Activated CD8-positive, alpha-beta T cell treated with anti-CD3 and anti-CD28 coated beads for 36 hours (primary cell): ENCODE measurements around the gene IFI30. TPM values are rescaled to one million over a fixed set of nuclear protein-coding genes. Genes with fewer than 3 reads are reported as not detected.

Source experiments
- ATAC-seq: fragments of 200-7000 bp; cut with Tn5 transposase; one replicate; pipeline ENCODE4 v1.10.0; 2021; ENCODE audit warnings: mild to moderate bottlenecking, moderate library complexity
- CTCF ChIA-PET: fragments of 350-600 bp; sonication (Branson Sonifier 250); formaldehyde crosslinking; loops from one replicate; lab custom pipeline; 2021; ENCODE audit warnings: antibody characterized with exemption; lab: Charles Lee
- POLR2A ChIA-PET: fragments of 350-600 bp; sonication (Branson Sonifier 250); formaldehyde crosslinking; loops from one replicate; lab custom pipeline; 2021; ENCODE audit warnings: antibody characterized with exemption; lab: Charles Lee
- DNase-seq: peaks from one replicate; pipeline ENCODE4 v3.0.0-alpha.2; 2020
- H3K27ac Mint-ChIP-seq: one replicate; pipeline ENCODE4 v1.8.0; 2021; ENCODE audit warnings: mild to moderate bottlenecking, mixed read lengths
- H3K27me3 Mint-ChIP-seq: one replicate; pipeline ENCODE4 v1.8.0; 2021; ENCODE audit warnings: mixed read lengths
- H3K36me3 Mint-ChIP-seq: one replicate; pipeline ENCODE4 v1.8.0; 2021; ENCODE audit warnings: low read depth, mixed read lengths
- H3K4me1 Mint-ChIP-seq: one replicate; pipeline ENCODE4 v1.8.0; 2021; ENCODE audit warnings: low read depth, mixed read lengths
- H3K4me3 Mint-ChIP-seq: one replicate; pipeline ENCODE4 v1.8.0; 2021; ENCODE audit warnings: mild to moderate bottlenecking, moderate library complexity, mixed read lengths
- H3K9me3 Mint-ChIP-seq: one replicate; pipeline ENCODE4 v1.8.0; 2021; ENCODE audit warnings: mixed read lengths
- intact Hi-C: fragments of 100-400 bp; cut with micrococcal nuclease; formaldehyde crosslinking; loops from one replicate; pipeline ENCODE4 v1.10.0; 2022
- total RNA-seq, 2 experiments: library from RNA; stranded (reverse); gene quantifications; one replicate each; pipeline ENCODE4 v1.2.3, GENCODE V29; 2021
- TF ChIP-seq, protein P1 (sequence below): fragments of 200-600 bp; IDR thresholded peaks from one replicate; pipeline ENCODE4 v1.8.0; 2022; ENCODE audit warnings: antibody characterized with exemption, mild to moderate bottlenecking

The IFI30 gene
- total RNA-seq, 2 experiments from 2014 or later: 21.9 to 22.9 TPM

DNA sequence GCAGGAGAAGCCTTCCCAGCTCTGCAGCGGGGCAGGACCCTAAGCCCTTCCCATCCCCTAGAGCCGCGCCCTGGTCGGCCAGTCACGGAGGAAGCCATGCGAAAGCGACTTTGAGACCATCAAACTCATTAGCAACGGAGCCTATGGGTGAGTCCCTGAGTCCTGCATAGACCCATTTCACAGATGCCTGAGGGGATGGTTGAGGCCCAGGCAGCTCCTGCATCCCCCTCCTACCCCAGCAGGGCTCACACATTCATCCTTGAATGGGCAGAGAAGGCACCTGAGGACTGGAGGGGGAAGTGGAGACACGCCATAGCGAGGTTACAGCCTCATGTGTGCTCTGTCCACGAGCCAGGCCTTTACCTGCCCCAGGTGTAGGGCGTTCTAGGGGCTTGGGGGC, 44.8 kb upstream of the IFI30 start:
- ChIA-PET POLR2A (interaction anchor here (1.1 to 1.9 kb wide), 4 partner anchors 9 to 38 kb away, joined by 3 to 8 read pairs (median 4); no protein-coding TSS in a partner anchor), CTCF (interaction anchor here (1.1 to 1.3 kb wide), 2 partner anchors 32 to 49 kb away, joined by 3 read pairs; no protein-coding TSS in a partner anchor)
- DNase-seq (no peak), ATAC-seq (no peak)
- H3K4me1 Mint-ChIP-seq: no peaks in the 10 kb centered on the region
- H3K27ac Mint-ChIP-seq: no peak overlapping the region
- H3K4me3 Mint-ChIP-seq: no peak overlapping the region
- H3K36me3 Mint-ChIP-seq: peaks cover 26% of the 10 kb centered on the region
- intact Hi-C loops: no loop called here
- TF ChIP-seq, protein P1, sequence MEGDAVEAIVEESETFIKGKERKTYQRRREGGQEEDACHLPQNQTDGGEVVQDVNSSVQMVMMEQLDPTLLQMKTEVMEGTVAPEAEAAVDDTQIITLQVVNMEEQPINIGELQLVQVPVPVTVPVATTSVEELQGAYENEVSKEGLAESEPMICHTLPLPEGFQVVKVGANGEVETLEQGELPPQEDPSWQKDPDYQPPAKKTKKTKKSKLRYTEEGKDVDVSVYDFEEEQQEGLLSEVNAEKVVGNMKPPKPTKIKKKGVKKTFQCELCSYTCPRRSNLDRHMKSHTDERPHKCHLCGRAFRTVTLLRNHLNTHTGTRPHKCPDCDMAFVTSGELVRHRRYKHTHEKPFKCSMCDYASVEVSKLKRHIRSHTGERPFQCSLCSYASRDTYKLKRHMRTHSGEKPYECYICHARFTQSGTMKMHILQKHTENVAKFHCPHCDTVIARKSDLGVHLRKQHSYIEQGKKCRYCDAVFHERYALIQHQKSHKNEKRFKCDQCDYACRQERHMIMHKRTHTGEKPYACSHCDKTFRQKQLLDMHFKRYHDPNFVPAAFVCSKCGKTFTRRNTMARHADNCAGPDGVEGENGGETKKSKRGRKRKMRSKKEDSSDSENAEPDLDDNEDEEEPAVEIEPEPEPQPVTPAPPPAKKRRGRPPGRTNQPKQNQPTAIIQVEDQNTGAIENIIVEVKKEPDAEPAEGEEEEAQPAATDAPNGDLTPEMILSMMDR: no peak
- H3K27me3 Mint-ChIP-seq: no peaks in the 10 kb centered on the region
- no peaks in the 10 kb centered on the region for H3K9me3 Mint-ChIP-seq

DNA sequence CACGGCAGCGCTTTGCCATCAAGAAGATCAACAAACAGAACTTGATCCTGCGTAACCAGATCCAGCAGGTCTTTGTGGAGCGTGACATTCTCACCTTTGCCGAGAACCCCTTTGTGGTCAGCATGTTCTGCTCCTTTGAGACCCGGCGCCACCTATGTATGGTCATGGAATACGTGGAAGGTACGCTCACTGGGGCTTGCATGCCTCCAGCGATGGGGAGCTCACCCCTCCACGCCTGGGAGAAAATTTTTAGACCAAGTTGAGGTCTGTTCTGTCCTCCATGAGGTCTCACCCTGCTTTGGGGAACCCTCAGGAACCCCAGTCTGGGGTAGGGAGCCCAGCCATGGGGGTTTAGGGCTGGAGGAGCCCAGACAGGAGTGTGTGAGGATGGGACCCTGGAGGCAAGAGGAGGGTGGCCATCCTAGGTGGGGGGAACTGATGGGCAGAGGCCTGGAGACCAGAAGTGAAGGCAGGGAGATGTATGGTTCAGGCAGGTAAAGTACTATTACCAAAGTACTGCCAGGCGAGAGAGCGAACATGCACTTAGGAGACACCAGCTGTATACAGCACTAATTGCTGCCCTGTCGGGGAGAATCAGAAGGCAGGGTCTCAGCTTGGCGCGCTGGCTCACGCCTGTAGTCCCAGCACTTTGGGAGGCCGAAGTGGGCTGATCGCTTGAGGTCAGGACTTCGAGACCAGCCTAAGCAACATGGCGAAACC, 42.9 kb upstream of the IFI30 start:
- peaks cover 30% of the 10 kb centered on the region for H3K36me3 Mint-ChIP-seq
- ATAC-seq: no peak
- POLR2A ChIA-PET: no interaction called here

GRCh38 chr19:18131841-18132596, 41.6 kb upstream of the IFI30 start:
- TF ChIP-seq, protein P1: no peak
- DNase-seq: peak; percentile 31
- intact Hi-C loops: no loop called here
- POLR2A ChIA-PET: no interaction called here
- Mint-ChIP-seq H3K9me3 (no peaks in the 10 kb centered on the region), H3K27ac (no peak overlapping the region), H3K4me3 (no peak overlapping the region), H3K27me3 (no peaks in the 10 kb centered on the region), H3K4me1 (no peaks in the 10 kb centered on the region), H3K36me3 (peaks cover 34% of the 10 kb centered on the region)
- ATAC-seq: peak; percentile 60
- CTCF ChIA-PET: no interaction called here

More for the DNA sequence above, 42.9 kb upstream of the IFI30 start:
- intact Hi-C loops: no loop called here
- H3K4me1 Mint-ChIP-seq: no peaks in the 10 kb centered on the region
- no peak overlapping the region for H3K4me3 Mint-ChIP-seq
- H3K9me3 Mint-ChIP-seq: no peaks in the 10 kb centered on the region
- H3K27me3 Mint-ChIP-seq: no peaks in the 10 kb centered on the region
- no peak overlapping the region for H3K27ac Mint-ChIP-seq
- CTCF ChIA-PET: no interaction called here
- TF ChIP-seq, protein P1: no peak
- no peak for DNase-seq

DNA sequence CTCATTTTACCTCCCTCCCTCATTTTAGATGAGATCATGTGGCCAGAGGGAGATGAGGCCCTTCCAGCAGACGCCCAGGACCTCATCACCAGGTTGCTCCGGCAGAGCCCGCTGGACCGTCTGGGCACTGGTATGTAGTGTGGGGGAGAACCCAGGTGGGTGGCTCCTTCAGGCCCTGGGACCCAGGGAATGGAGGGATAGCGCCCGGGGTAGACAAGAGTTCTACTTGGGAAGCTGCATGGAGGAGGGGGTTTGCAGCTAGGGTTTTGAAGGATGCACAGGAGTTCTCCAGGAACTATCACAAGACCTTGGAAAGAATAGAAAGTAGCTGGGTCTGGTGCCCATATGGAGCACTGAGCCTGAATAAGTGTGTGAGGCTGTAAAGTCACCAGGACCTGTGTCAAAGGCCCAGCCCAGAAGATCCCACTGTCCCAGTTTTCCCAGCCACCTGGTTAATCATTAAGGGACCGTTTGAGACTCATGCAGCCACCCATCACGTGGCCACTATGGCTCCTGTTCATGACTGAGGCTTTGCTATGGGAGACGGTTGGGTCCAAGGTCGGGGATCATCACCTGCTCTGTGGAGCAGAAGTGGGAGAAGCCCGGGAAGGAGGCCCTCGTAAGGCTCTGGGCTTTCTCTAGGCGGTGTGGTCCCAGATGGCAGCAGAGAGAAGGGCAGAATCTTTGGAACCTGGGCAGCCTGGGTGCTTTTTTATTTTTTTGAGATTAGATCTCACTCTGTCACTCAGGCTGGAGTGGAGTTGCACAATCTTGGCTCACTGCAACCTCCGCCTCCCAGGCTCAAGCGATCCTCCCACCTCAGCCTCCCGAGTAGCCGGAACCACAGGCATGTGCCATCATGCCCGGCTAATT, 37.7 kb upstream of the IFI30 start:
- ATAC-seq: no peak
- no peak for DNase-seq
- Mint-ChIP-seq H3K4me1 (no peaks in the 10 kb centered on the region), H3K9me3 (no peaks in the 10 kb centered on the region), H3K4me3 (no peak overlapping the region), H3K36me3 (peaks cover 38% of the 10 kb centered on the region), H3K27ac (no peak overlapping the region), H3K27me3 (no peaks in the 10 kb centered on the region)
- POLR2A ChIA-PET: interaction anchor here (3.4 kb wide), 1 partner anchor 16 kb away, joined by 15 read pairs; the partner anchor contains the start of gene PIK3R2
- CTCF ChIA-PET: no interaction called here
- intact Hi-C loops: no loop called here
- TF ChIP-seq, protein P1: no peak
